Ishikawa (cell line): Measurements from ENCODE around the gene TMEM41B.

Experiments
- CEBPB ChIP-seq: IDR thresholded peaks from 2 replicates; pipeline ENCODE4 v1.6.1; 2012
- CREB1 ChIP-seq: IDR thresholded peaks from 2 replicates; pipeline ENCODE4 v1.6.1; 2012; ENCODE audit warnings: low read depth
- EGR1 ChIP-seq: IDR thresholded peaks from 2 replicates; pipeline ENCODE4 v1.6.1; 2012
- EP300 ChIP-seq: IDR thresholded peaks from 2 replicates; pipeline ENCODE4 v1.6.1; 2012; ENCODE audit warnings: borderline replicate concordance
- FOXM1 ChIP-seq: IDR thresholded peaks from 2 replicates; pipeline ENCODE4 v1.6.1; 2012; ENCODE audit warnings: low read depth, borderline replicate concordance
- MAX ChIP-seq: IDR thresholded peaks from 2 replicates; pipeline ENCODE4 v1.6.1; 2012
- NFIC ChIP-seq: IDR thresholded peaks from 2 replicates; pipeline ENCODE4 v1.6.1; 2012
- RAD21 ChIP-seq: IDR thresholded peaks from 2 replicates; pipeline ENCODE4 v1.6.1; 2012; ENCODE audit warnings: low read depth
- REST ChIP-seq: IDR thresholded peaks from 2 replicates; pipeline ENCODE4 v1.6.1; 2012; ENCODE audit warnings: low read depth, mild to moderate bottlenecking
- TAF1 ChIP-seq: IDR thresholded peaks from 2 replicates; pipeline ENCODE4 v1.6.1; 2012; ENCODE audit warnings: low read depth, mild to moderate bottlenecking
- TCF12 ChIP-seq: IDR thresholded peaks from 2 replicates; pipeline ENCODE4 v1.6.1; 2012; ENCODE audit warnings: low read depth
- TEAD4 ChIP-seq: IDR thresholded peaks from 2 replicates; pipeline ENCODE4 v1.6.1; 2012
- USF1 ChIP-seq: IDR thresholded peaks from 2 replicates; pipeline ENCODE4 v1.6.1; 2012
- YY1 ChIP-seq: IDR thresholded peaks from 2 replicates; pipeline ENCODE4 v1.6.1; 2012; ENCODE audit warnings: low read depth
- ZBTB7A ChIP-seq: IDR thresholded peaks from 2 replicates; pipeline ENCODE4 v1.6.1; 2012; ENCODE audit warnings: low read depth

TMEM41B gene

GRCh38 chr11:9301720-9302119 is 12.7 kb downstream of the TMEM41B start:
- TF ChIP-seq TEAD4: no peak
- TF ChIP-seq USF1: no peak
- no peak for TF ChIP-seq NFIC
- no peak for TF ChIP-seq CREB1
- TF ChIP-seq TAF1: no peak
- TF ChIP-seq ZBTB7A: no peak
- no peak for TF ChIP-seq YY1
- no peak for TF ChIP-seq MAX
- TF ChIP-seq EGR1: no peak
- TF ChIP-seq TCF12: no peak
- no peak for TF ChIP-seq CEBPB
- no peak for TF ChIP-seq RAD21
- no peak for TF ChIP-seq EP300
- no peak for TF ChIP-seq REST
- no peak for TF ChIP-seq FOXM1

- no peak for TF ChIP-seq FOXM1
- no peak for TF ChIP-seq MAX
- TF ChIP-seq REST: no peak
These were observed 20.7 kb downstream of the TMEM41B start for GRCh38 chr11:9293646-9294045.

- TF ChIP-seq CEBPB: no peak
- TF ChIP-seq FOXM1: no peak
- TF ChIP-seq EP300: no peak
- TF ChIP-seq TAF1: no peak
- no peak for TF ChIP-seq NFIC
- no peak for TF ChIP-seq USF1
- TF ChIP-seq YY1: no peak
- TF ChIP-seq RAD21: no peak
These were observed 28.4 kb downstream of the TMEM41B start for GRCh38 chr11:9285850-9286587.

- no peak for TF ChIP-seq TAF1
These were observed 33.6 kb downstream of the TMEM41B start for GRCh38 chr11:9280655-9281301.

GRCh38 chr11:9277176-9277575 is 37.2 kb downstream of the TMEM41B start:
- TF ChIP-seq ZBTB7A (no peak), CREB1 (no peak), NFIC (no peak), FOXM1 (no peak), REST (no peak), CEBPB (no peak), MAX (no peak), TCF12 (no peak), TEAD4 (no peak), TAF1 (no peak), EGR1 (no peak), RAD21 (no peak), EP300 (no peak), YY1 (no peak), USF1 (no peak)
